HUES6 (cell line): ENCODE results near the gene CLDN20.

Experiments
- H3K27ac ChIP-seq: 2 replicates; pipeline ENCODE4 v1.7.0; 2013; ENCODE audit warnings: low read depth, mild to moderate bottlenecking, low read length, inconsistent platforms
- H3K27me3 ChIP-seq: 2 replicates; pipeline ENCODE4 v1.6.1; 2013; ENCODE audit warnings: low read length; ENCODE audit not compliant: control insufficient read depth, insufficient read depth
- H3K36me3 ChIP-seq: 2 replicates; pipeline ENCODE4 v1.6.1; 2013; ENCODE audit warnings: low read length; ENCODE audit not compliant: control insufficient read depth, insufficient read depth
- H3K4me1 ChIP-seq: 2 replicates; pipeline ENCODE4 v1.6.1; 2013; ENCODE audit warnings: low read length; ENCODE audit not compliant: control insufficient read depth, insufficient read depth
- H3K4me3 ChIP-seq: 2 replicates; pipeline ENCODE4 v1.5.1; 2013; ENCODE audit warnings: low read depth, low read length
- H3K9ac ChIP-seq: one replicate; pipeline ENCODE4 v1.6.1; 2013; ENCODE audit warnings: mild to moderate bottlenecking, low read length
- H3K9me3 ChIP-seq: 2 replicates; pipeline ENCODE4 v1.6.1; 2013; ENCODE audit warnings: low read depth, low read length; ENCODE audit not compliant: control insufficient read depth, insufficient read depth

Gene CLDN20

DNA sequence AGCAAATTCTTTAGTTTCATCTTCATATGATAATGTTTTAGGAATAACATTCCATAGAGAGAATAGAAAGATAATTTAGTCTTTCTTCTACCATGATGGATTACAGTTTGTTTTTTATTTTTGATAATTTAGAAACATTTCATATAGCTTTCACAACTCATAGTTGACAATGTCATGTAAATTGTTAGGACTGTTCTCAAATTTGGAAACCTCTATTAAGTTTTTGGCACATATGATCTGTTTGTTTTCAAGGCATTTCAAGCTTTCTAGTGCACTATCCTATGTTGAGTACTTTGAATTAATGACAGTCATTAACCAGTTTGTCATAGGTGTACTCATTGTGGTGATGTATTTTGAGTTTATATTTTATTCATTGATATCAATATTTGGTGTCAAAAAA is 61.2 kb downstream of the CLDN20 start:
- Histone ChIP-seq H3K27me3 (no peaks in the 10 kb centered on the region), H3K4me1 (peaks cover 24% of the 10 kb centered on the region), H3K9ac (no peak overlapping the region), H3K4me3 (no peak overlapping the region), H3K9me3 (no peaks in the 10 kb centered on the region), H3K36me3 (no peaks in the 10 kb centered on the region), H3K27ac (no peak overlapping the region)

DNA sequence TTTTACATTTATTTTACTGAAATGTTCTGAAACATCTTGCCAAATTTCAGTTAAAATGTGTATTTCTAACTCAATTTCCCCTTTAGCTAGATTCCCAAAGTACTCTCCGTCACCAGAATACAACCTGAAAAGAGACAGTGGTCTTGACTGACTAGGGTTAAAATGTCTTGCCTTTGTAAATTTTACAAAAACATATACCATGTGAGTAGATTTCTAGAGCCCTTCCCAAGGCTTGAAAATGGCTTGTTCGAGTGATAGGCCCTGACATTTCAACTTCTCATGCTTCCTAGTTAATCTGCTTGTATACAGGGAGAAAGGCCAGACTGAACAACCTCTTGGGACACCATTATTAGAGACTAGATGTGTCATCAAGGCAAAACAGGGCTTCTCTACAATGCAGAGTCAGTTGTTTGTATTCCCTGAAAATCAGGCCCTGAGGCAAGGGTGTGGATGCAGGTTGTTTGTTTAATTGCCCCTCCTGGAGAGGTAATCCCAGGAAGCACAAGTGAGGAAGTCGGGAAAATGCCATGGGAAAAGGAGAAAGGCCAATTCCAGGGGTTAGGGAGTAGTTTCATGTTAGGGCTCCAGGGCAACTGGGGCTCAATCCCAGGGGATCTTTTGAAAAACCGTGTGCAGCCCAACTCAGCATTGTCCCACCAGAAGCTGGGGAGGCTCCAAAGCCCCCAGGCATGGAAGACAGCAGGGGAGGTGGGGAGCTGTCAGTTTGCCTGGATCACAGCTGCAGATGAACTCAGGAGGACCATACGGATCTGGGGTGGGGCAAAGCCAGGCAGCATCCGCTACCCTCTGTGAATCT is 62.1 kb downstream of the CLDN20 start:
- Histone ChIP-seq H3K9ac (no peak overlapping the region), H3K27ac (no peak overlapping the region), H3K4me1 (peaks cover 24% of the 10 kb centered on the region), H3K36me3 (no peaks in the 10 kb centered on the region), H3K4me3 (no peak overlapping the region), H3K27me3 (no peaks in the 10 kb centered on the region), H3K9me3 (no peaks in the 10 kb centered on the region)
